Muscle layer of colon (tissue), 2 donors: ENCODE results near the gene DNMBP.
"Not testable (repeated sequence)": the region's sequence is repeated elsewhere in the genome, so short reads cannot be mapped to it uniquely, and the experiment has no call there.

Experiments
- H3K27ac ChIP-seq: one replicate; pipeline ENCODE4 v1.7.0; 2013; ENCODE audit warnings: low read depth, mild to moderate bottlenecking, low read length, moderate library complexity
- H3K27me3 ChIP-seq, 2 donors: one replicate each; pipeline ENCODE4 v1.7.0; 2013; ENCODE audit warnings: low read length in 2 of 2, mild to moderate bottlenecking in 2 of 2; ENCODE audit not compliant: insufficient read depth in 2 of 2, control insufficient read depth in 1 of 2
- H3K36me3 ChIP-seq: one replicate; pipeline ENCODE4 v1.7.0; 2013; ENCODE audit warnings: mild to moderate bottlenecking, low read length; ENCODE audit not compliant: insufficient read depth
- H3K4me1 ChIP-seq: one replicate; pipeline ENCODE4 v1.7.0; 2013; ENCODE audit warnings: mild to moderate bottlenecking, low read length; ENCODE audit not compliant: insufficient read depth
- H3K4me3 ChIP-seq, 2 donors: one replicate each; pipeline ENCODE4 v1.7.0; 2013; ENCODE audit warnings: low read length in 2 of 2, low read depth in 1 of 2, mild to moderate bottlenecking in 1 of 2, moderate library complexity in 1 of 2
- H3K9ac ChIP-seq: one replicate; pipeline ENCODE4 v1.7.0; 2013; ENCODE audit warnings: low read length
- H3K9me3 ChIP-seq: one replicate; pipeline ENCODE4 v1.7.0; 2013; ENCODE audit warnings: mild to moderate bottlenecking, low read length
- donor health status: abdominal sarcoma.
- donor health status: Adenocarcinoma of cecum.

DNMBP gene

DNA sequence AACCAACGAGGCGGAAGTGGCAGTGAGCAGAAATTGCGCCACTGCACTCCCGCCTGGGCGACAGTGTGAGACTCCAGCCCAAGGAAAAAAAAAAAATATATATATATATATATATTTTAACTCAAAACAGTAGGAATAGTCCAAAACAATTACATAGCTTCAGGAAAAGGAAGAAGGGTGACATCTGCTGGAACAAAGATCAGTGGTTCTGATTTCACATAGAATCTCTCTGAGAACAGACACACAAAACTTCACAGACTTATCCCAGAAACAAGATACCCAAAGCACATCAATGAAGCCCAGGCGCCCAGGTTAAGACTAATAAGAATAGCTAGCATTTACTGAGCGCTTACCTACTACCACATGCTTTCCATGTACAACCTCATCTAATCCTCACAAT lies 45.0 kb downstream of the DNMBP start:
- Histone ChIP-seq H3K36me3 (peaks cover 11% of the 10 kb centered on the region), H3K4me1 (no peaks in the 10 kb centered on the region), H3K27ac (no peak overlapping the region), H3K9me3 (no peaks in the 10 kb centered on the region), H3K4me3 (no peak overlapping the region), H3K27me3 (no peaks in the 10 kb centered on the region), H3K9ac (no peak overlapping the region)

DNA sequence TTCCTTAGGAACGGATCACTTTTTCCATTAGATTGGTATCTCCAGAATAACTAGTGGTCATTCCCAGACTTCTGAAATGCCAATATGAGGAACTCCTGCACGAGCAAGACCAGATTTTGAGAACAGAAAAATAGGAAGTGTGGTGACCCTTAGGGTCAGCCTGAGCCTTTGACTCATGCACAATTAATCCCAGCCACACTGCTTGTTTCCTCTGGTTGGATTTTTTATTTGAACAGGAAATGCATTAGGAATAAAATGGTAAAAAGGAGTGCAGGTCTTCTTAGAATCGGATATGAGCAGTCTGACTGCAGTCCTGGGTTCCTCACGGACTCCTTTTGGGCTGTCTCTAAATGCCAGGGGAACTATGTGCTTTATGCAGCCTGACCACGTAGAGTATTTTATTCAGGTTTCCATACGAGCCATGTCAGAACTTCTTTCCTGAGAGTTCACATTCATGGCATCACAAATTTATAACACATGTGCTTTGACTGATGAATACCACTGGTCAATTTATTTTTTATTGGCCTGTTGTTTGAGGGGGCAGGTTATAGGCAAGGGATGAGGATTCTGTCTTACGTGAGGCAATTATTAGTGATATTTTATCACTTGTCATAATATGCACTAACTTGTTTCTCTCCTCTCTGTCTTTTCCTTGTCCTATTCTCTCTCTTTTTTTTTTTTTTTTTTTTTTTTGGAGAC lies 46.1 kb downstream of the DNMBP start:
- H3K27ac ChIP-seq, H3K4me1 ChIP-seq, H3K9me3 ChIP-seq, H3K9ac ChIP-seq, H3K36me3 ChIP-seq, H3K4me3 ChIP-seq, H3K27me3 ChIP-seq: not testable (repeated sequence)

DNA sequence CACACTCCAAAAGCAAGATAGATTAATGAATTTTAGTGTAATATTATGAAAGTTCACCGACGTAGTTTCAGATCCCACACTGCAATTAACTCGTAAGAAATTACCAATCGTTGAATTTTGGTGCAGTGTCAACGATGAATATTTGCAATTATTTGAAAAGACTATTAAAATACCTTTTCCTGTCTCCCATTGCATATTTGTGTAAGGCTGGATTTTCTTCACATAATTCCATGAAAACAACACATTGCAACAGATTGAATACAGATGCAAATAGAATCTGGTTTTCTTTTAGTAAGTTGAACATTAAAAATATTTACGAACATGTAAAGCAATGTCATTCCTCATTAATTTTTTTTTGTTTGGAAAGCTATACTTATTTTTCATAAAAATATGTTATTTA lies 50.9 kb downstream of the DNMBP start:
- no peaks in the 10 kb centered on the region for H3K27me3 ChIP-seq
- H3K36me3 ChIP-seq = peaks cover 20% of the 10 kb centered on the region
- no peak overlapping the region for H3K27ac ChIP-seq
- peaks cover 24% of the 10 kb centered on the region for H3K4me1 ChIP-seq
- no peak overlapping the region for H3K9ac ChIP-seq
- no peak overlapping the region for H3K4me3 ChIP-seq
- no peaks in the 10 kb centered on the region for H3K9me3 ChIP-seq

DNA sequence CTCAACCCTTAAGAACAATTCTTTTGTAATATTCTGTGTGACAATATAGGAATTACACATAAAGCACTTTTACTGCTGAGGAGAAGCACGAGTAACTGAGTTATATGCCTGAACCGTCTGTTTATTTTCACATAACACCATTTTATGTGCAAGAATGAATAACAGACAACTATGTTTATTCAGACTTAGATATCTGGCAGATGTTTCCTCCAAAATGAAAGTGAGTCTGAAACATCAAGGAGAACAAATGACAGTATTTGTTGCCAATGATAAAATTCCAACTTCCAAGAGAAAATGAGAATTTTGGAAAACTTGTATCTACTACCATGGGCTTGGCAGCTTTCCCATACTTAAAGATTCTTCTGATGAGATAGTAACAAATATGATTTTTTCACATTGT lies 51.4 kb downstream of the DNMBP start:
- Histone ChIP-seq H3K9ac (no peak overlapping the region), H3K9me3 (no peaks in the 10 kb centered on the region), H3K27me3 (no peaks in the 10 kb centered on the region), H3K4me3 (no peak overlapping the region), H3K4me1 (peaks cover 24% of the 10 kb centered on the region), H3K27ac (peak overlapping the region; percentile 12), H3K36me3 (peaks cover 20% of the 10 kb centered on the region)

GRCh38 chr10:99953510-99953909 lies 56.2 kb downstream of the DNMBP start:
- H3K9ac ChIP-seq, H3K9me3 ChIP-seq, H3K27me3 ChIP-seq, H3K27ac ChIP-seq, H3K4me3 ChIP-seq: not testable (repeated sequence)
- H3K36me3 ChIP-seq = peaks cover 20% of the 10 kb centered on the region
- peaks cover 22% of the 10 kb centered on the region for H3K4me1 ChIP-seq

DNA sequence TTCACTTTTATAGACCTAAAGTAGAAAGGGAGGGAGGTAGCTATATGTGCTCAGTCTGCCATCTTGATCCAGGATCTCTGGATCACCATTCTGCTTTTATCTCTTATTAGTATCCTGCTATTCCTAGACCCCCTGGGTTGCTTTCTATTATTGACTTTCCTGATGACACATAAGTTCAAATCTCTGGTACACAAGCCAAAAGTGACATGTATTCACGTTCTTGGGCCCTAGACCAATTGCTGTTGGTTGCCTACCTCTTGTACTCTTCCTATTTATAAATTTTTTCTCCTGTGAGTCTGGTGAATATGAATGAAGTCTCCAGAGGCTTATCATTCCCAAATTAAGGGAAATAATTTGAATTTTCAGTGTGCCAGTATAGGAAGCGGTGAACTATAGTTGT lies 56.9 kb downstream of the DNMBP start:
- no peak overlapping the region for H3K4me3 ChIP-seq
- H3K36me3 ChIP-seq = peaks cover 20% of the 10 kb centered on the region
- H3K9me3 ChIP-seq = no peaks in the 10 kb centered on the region
- H3K4me1 ChIP-seq = peaks cover 16% of the 10 kb centered on the region
- no peak overlapping the region for H3K27ac ChIP-seq
- H3K9ac ChIP-seq = no peak overlapping the region
- H3K27me3 ChIP-seq = no peaks in the 10 kb centered on the region

- not testable (repeated sequence) for H3K36me3 ChIP-seq, H3K27ac ChIP-seq, H3K27me3 ChIP-seq, H3K9ac ChIP-seq, H3K9me3 ChIP-seq, H3K4me3 ChIP-seq
- peaks cover 32% of the 10 kb centered on the region for H3K4me1 ChIP-seq
Measured at GRCh38 chr10:99946051-99946450, 63.7 kb downstream of the DNMBP start.

DNA sequence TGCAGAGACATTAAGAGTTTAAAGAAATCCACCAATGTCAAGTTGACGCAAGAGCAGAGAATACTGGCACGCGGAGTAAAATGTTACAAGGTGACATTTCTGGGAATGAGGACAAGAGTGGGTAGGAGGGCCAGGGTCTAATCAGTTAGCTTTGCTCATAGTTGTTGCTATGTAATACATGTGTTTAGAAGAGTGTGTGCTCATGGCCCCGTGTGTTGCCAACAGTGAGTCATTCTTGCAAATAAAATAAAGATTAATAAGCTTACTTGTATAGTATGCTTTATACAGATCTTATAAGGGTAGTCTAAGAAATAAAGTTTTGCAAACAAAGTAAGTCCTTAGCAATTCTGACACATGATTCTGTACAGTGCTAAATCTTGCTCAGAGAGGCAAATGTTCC lies 64.5 kb downstream of the DNMBP start:
- peak overlapping the region; percentile 7 for H3K27ac ChIP-seq
- no peak overlapping the region for H3K9ac ChIP-seq
- peaks cover 32% of the 10 kb centered on the region for H3K4me1 ChIP-seq
- no peaks in the 10 kb centered on the region for H3K9me3 ChIP-seq
- H3K4me3 ChIP-seq = no peak overlapping the region
- no peaks in the 10 kb centered on the region for H3K27me3 ChIP-seq
- H3K36me3 ChIP-seq = no peaks in the 10 kb centered on the region

- Histone ChIP-seq H3K36me3 (no peaks in the 10 kb centered on the region), H3K27me3 (no peaks in the 10 kb centered on the region), H3K4me3 (no peak overlapping the region), H3K27ac (peak overlapping the region; percentile 7), H3K4me1 (peaks cover 32% of the 10 kb centered on the region), H3K9me3 (no peaks in the 10 kb centered on the region), H3K9ac (no peak overlapping the region)
Measured at GRCh38 chr10:99944860-99945259, 64.9 kb downstream of the DNMBP start.

- Histone ChIP-seq H3K9me3 (no peaks in the 10 kb centered on the region), H3K4me1 (peaks cover 32% of the 10 kb centered on the region), H3K36me3 (no peaks in the 10 kb centered on the region), H3K4me3 (no peak overlapping the region), H3K27ac (no peak overlapping the region), H3K9ac (no peak overlapping the region), H3K27me3 (no peaks in the 10 kb centered on the region)
Measured at GRCh38 chr10:99943908-99944307, 65.8 kb downstream of the DNMBP start.

- no peaks in the 10 kb centered on the region for H3K9me3 ChIP-seq
- H3K27ac ChIP-seq = no peak overlapping the region
- no peaks in the 10 kb centered on the region for H3K36me3 ChIP-seq
- no peak overlapping the region for H3K4me3 ChIP-seq
- H3K27me3 ChIP-seq = no peaks in the 10 kb centered on the region
- H3K4me1 ChIP-seq = peaks cover 30% of the 10 kb centered on the region
- no peak overlapping the region for H3K9ac ChIP-seq
Measured at GRCh38 chr10:99941942-99942820, 67.6 kb downstream of the DNMBP start.

DNA sequence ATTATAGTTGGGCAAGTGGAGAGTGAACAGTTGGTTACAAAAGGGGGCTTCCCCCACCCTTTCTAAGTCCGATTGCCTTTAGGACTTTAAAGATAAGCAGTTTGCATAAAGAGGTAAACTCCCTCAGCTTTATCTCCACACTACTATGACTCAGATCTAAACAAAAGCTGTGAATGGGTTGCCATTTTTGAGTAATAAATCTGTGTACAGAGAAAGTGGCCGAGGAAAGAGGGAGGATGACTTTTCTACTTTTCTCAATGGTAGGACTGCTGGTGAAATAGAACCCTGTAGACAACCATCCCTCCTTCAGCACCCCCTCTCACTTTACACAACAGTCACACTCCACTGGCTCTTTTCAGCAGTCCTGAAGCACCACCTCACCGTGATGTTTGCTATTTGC lies 71.2 kb downstream of the DNMBP start:
- Histone ChIP-seq H3K4me3 (no peak overlapping the region), H3K9me3 (no peaks in the 10 kb centered on the region), H3K27ac (no peak overlapping the region), H3K36me3 (no peaks in the 10 kb centered on the region), H3K4me1 (no peaks in the 10 kb centered on the region), H3K9ac (no peak overlapping the region), H3K27me3 (no peaks in the 10 kb centered on the region)
